ENCODE data around the gene GORASP2. TPM values are rescaled to one million over a fixed set of nuclear protein-coding genes. Genes with fewer than 3 reads are reported as not detected.

Gene GORASP2
- total and polyA plus RNA-seq, 2 experiments from 2014 or later = 44.5 to 45.2 TPM

DNA sequence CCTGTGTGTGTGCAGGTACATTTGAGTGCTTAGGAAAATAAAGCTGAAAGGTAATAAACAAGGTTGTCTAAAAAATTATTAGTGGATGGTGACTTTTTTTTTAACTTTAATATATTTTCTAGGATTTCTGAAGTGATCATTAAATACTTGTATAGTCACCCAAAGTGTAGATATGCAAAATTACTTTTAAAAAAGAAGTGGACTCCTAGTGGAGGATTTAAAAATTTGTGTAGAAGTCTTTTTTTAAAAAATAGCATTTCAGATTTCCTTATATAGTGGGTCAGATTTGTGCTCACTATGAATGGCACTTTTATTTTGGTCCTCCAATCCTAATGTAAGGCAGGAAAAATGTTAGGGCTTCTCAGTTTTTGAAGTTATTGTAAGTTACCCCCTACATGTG, 3.9 kb downstream of the GORASP2 start:
- Histone ChIP-seq H3F3A (replicated peaks; ENCODE audit: low read depth) (peaks cover 4% of the 10 kb centered on the region; the same call in 1 of the 2 replicates), H3K9me2 (ENCODE audit: insufficient read depth) (no peaks in the 10 kb centered on the region), H3K27me3 (ENCODE audit: insufficient read depth) (no peaks in the 10 kb centered on the region), H3K27ac (ENCODE audit: low read depth) (no peak overlapping the region), H3K4me1 (ENCODE audit: insufficient read depth) (peaks cover 11% of the 10 kb centered on the region), H3K79me2 (replicated peaks; ENCODE audit: insufficient read depth) (peaks cover 85% of the 10 kb centered on the region), H3K4me3 (no peak overlapping the region), H2AFZ (no peak overlapping the region), H4K20me1 (replicated peaks; ENCODE audit: insufficient read depth) (peaks cover 38% of the 10 kb centered on the region), H3K36me3 (ENCODE audit: insufficient read depth) (no peaks in the 10 kb centered on the region), H3K4me2 (no peak overlapping the region)
- H3K27me3 Mint-ChIP-seq (ENCODE audit: insufficient read depth, low read depth, poor library complexity) = peaks cover 7% of the 10 kb centered on the region
- DNase-seq (ENCODE audit: low spot score) = no peak
- ATAC-seq = no peak
- TF ChIP-seq CREB1 (CRISPR knock-in tag; IDR thresholded peaks at IDR 0.05; ENCODE audit: low read depth) = no peak
- no peak for TF ChIP-seq CTCF (conservative IDR thresholded peaks at IDR 0.05; ENCODE audit: low read depth in 2 of 2)
- TF ChIP-seq, protein P1, sequence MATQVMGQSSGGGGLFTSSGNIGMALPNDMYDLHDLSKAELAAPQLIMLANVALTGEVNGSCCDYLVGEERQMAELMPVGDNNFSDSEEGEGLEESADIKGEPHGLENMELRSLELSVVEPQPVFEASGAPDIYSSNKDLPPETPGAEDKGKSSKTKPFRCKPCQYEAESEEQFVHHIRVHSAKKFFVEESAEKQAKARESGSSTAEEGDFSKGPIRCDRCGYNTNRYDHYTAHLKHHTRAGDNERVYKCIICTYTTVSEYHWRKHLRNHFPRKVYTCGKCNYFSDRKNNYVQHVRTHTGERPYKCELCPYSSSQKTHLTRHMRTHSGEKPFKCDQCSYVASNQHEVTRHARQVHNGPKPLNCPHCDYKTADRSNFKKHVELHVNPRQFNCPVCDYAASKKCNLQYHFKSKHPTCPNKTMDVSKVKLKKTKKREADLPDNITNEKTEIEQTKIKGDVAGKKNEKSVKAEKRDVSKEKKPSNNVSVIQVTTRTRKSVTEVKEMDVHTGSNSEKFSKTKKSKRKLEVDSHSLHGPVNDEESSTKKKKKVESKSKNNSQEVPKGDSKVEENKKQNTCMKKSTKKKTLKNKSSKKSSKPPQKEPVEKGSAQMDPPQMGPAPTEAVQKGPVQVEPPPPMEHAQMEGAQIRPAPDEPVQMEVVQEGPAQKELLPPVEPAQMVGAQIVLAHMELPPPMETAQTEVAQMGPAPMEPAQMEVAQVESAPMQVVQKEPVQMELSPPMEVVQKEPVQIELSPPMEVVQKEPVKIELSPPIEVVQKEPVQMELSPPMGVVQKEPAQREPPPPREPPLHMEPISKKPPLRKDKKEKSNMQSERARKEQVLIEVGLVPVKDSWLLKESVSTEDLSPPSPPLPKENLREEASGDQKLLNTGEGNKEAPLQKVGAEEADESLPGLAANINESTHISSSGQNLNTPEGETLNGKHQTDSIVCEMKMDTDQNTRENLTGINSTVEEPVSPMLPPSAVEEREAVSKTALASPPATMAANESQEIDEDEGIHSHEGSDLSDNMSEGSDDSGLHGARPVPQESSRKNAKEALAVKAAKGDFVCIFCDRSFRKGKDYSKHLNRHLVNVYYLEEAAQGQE (IDR thresholded peaks at IDR 0.05; ENCODE audit: unreplicated experiment) = no peak
- no peak for TF ChIP-seq EZH2 (IDR thresholded peaks at IDR 0.05; ENCODE audit: low read depth, unreplicated experiment)
- no peak for TF ChIP-seq STAT1 (IDR thresholded peaks at IDR 0.05; ENCODE audit: unreplicated experiment)
- no peak for TF ChIP-seq POLR2AphosphoS5 (IDR thresholded peaks at IDR 0.05; ENCODE audit: low read depth)
- no peak for TF ChIP-seq ZNF462 (CRISPR knock-in tag; IDR thresholded peaks at IDR 0.05)
- TF ChIP-seq, protein P2, sequence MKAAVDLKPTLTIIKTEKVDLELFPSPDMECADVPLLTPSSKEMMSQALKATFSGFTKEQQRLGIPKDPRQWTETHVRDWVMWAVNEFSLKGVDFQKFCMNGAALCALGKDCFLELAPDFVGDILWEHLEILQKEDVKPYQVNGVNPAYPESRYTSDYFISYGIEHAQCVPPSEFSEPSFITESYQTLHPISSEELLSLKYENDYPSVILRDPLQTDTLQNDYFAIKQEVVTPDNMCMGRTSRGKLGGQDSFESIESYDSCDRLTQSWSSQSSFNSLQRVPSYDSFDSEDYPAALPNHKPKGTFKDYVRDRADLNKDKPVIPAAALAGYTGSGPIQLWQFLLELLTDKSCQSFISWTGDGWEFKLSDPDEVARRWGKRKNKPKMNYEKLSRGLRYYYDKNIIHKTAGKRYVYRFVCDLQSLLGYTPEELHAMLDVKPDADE (IDR thresholded peaks at IDR 0.05) = no peak
- no peak overlapping the region for H3K27ac Mint-ChIP-seq
- H3K9me3 Mint-ChIP-seq = peaks cover 5% of the 10 kb centered on the region; the same call in 2 of the 3 replicates
- H3K4me1 Mint-ChIP-seq = peaks cover 18% of the 10 kb centered on the region
- H3K36me3 Mint-ChIP-seq (ENCODE audit: low read depth) = peaks cover 18% of the 10 kb centered on the region
- no peak overlapping the region for H3K4me3 Mint-ChIP-seq
